ENCODE results near the gene PSAP. TPM values are rescaled to one million over a fixed set of nuclear protein-coding genes. Genes with fewer than 3 reads are reported as not detected.

Gene PSAP
- total RNA-seq, 1 experiment from 2014 or later = 336 TPM

DNA sequence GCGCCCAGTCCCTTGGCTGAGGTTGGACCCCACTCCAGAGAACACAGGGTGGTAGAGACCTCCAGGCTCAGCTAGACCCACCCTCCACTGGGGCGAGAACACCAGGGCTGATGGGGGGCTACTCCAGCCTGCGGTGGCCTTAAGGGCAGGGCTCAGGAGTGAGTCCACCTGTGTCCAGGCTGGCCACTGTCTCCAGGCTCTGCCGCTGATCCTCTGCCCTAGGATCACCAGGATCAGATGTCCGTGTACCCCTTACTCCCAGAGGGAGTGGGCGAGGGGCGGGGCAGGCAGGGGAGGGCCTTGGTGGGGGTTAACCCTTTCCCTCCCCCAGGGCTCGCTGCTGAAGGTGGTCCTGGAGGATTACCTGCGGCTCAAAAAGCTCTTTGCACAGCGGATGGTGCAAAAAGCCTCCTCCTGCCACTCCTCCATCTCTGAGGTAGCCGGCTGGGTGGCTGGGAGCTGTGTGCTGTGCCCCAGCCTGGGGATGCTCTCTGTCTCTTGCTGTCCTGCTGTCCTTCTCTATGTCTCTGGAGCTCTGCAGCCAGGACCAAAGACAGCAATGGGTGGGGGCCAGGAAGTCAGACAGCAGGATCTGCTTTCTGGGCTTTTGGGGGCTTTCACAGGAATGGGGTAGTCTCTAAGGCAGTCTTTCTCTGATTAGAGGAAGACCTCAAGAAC lies 38.0 kb downstream of the PSAP start:
- H3T11ph ChIP-seq (ENCODE audit: low read length) = no peak overlapping the region
- peaks cover 0 to 2% of the 10 kb centered on the region in 2 experiments; a peak in 1 of 4 replicates for H3K4me1 Mint-ChIP-seq
- no peak overlapping the region for H3K9ac ChIP-seq (ENCODE audit: extremely low read depth, insufficient read length, low read length)
- peaks cover 3% of the 10 kb centered on the region; the same call in 1 of the 2 replicates for H3K27me3 Mint-ChIP-seq (ENCODE audit: low read depth)
- no peak overlapping the region for H2BK20ac ChIP-seq (ENCODE audit: low read depth, low read length, poor library complexity, severe bottlenecking)
- H3K27ac Mint-ChIP-seq = peak overlapping the region; percentile 40 to 68 (median 55); a peak in 3 of 7 replicates
- H4K5ac ChIP-seq (ENCODE audit: insufficient read length, low read depth, low read length) = no peak overlapping the region
- peaks cover 15 to 36% (median 33%) of the 10 kb centered on the region in 3 experiments; a peak in 6 of 7 replicates for H3K36me3 Mint-ChIP-seq (ENCODE audit: insufficient read depth in 1 of 3, low read depth in 3 of 3)
- no peak overlapping the region for H2BK12ac ChIP-seq (ENCODE audit: insufficient read length, low read depth, low read length)
- no peak overlapping the region for H2AFZ ChIP-seq (ENCODE audit: low read length)
- H3K4ac ChIP-seq (ENCODE audit: low read depth, low read length) = no peak overlapping the region
- no peak overlapping the region for H3K27ac ChIP-seq (ENCODE audit: insufficient read length, low read depth, low read length)
- no peak for DNase-seq
- no peaks in the 10 kb centered on the region for H3K79me2 ChIP-seq (ENCODE audit: insufficient read depth, low read length)
- H2BK5ac ChIP-seq (ENCODE audit: insufficient read length, low read length) = no peak overlapping the region
- WGBS (ENCODE audit: extremely low coverage, insufficient read length, low lambda C conversion rate) = no CpG with 5 or more reads among the region's 11 CpGs
- H2BK15ac ChIP-seq (ENCODE audit: low read depth, low read length) = no peak overlapping the region
- no peak overlapping the region for H3K23ac ChIP-seq (ENCODE audit: insufficient read length, low read depth, low read length)
- H3K18ac ChIP-seq (ENCODE audit: insufficient read length, low read depth, low read length) = no peak overlapping the region
- no peak overlapping the region for H4K91ac ChIP-seq (ENCODE audit: insufficient read length, low read depth, low read length)
- H3K56ac ChIP-seq (ENCODE audit: insufficient read length, low read depth, low read length) = no peak overlapping the region
- no peaks in the 10 kb centered on the region for H3K9me3 Mint-ChIP-seq
- no peaks in the 10 kb centered on the region for H3K27me3 ChIP-seq (ENCODE audit: insufficient read depth, low read length)
- no peak overlapping the region for H4K8ac ChIP-seq (replicated peaks; ENCODE audit: insufficient read length, low read depth, low read length)
- H3K9me3 ChIP-seq (ENCODE audit: control insufficient read depth, low read depth, low read length) = no peaks in the 10 kb centered on the region
- no peak overlapping the region for H3K14ac ChIP-seq (ENCODE audit: insufficient read depth, low read length)
- TF ChIP-seq, protein P1, sequence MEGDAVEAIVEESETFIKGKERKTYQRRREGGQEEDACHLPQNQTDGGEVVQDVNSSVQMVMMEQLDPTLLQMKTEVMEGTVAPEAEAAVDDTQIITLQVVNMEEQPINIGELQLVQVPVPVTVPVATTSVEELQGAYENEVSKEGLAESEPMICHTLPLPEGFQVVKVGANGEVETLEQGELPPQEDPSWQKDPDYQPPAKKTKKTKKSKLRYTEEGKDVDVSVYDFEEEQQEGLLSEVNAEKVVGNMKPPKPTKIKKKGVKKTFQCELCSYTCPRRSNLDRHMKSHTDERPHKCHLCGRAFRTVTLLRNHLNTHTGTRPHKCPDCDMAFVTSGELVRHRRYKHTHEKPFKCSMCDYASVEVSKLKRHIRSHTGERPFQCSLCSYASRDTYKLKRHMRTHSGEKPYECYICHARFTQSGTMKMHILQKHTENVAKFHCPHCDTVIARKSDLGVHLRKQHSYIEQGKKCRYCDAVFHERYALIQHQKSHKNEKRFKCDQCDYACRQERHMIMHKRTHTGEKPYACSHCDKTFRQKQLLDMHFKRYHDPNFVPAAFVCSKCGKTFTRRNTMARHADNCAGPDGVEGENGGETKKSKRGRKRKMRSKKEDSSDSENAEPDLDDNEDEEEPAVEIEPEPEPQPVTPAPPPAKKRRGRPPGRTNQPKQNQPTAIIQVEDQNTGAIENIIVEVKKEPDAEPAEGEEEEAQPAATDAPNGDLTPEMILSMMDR (conservative IDR thresholded peaks at IDR 0.05) = no peak
- no peaks in the 10 kb centered on the region for H3K4me1 ChIP-seq (ENCODE audit: insufficient read depth, low read length)
- H2AK5ac ChIP-seq (ENCODE audit: insufficient read length, low read length) = no peak overlapping the region
- no peak overlapping the region for H3K4me2 ChIP-seq (ENCODE audit: insufficient read depth, insufficient read length, low read length)
- H3K79me1 ChIP-seq (ENCODE audit: insufficient read depth, low read depth, low read length, poor library complexity, severe bottlenecking) = no peaks in the 10 kb centered on the region
- no peak overlapping the region for H2BK120ac ChIP-seq (ENCODE audit: low read depth, low read length, poor library complexity, severe bottlenecking)
- no peak overlapping the region for H3K4me3 Mint-ChIP-seq
- no peaks in the 10 kb centered on the region for H4K20me1 ChIP-seq (ENCODE audit: control insufficient read depth, insufficient read depth, insufficient read length)
- no peaks in the 10 kb centered on the region for H3K23me2 ChIP-seq (ENCODE audit: insufficient read length, low read depth, low read length, poor library complexity, severe bottlenecking)

Data from H9 (cell line).